ENCODE results near the gene GMPPA. TPM values are rescaled to one million over a fixed set of nuclear protein-coding genes. Genes with fewer than 3 reads are reported as not detected.

GMPPA gene
- total RNA-seq, 4 donors from 2014 or later, result 22.6 to 37.8 (median 29.4) TPM

GRCh38 chr2:219469186-219469724 is 29.4 kb upstream of the GMPPA start:
- ATAC-seq (ENCODE audit: low FRiP score) (no peak), DNase-seq (ENCODE audit: low spot score) (no peak)
- TF ChIP-seq CTCF (IDR thresholded peaks at IDR 0.05), result no peak

GRCh38 chr2:219470429-219470828 is 28.3 kb upstream of the GMPPA start:
- TF ChIP-seq CTCF (IDR thresholded peaks at IDR 0.05), result no peak
- ATAC-seq (ENCODE audit: low FRiP score) (no peak), DNase-seq (ENCODE audit: low spot score) (no peak)

GRCh38 chr2:219471476-219472371 is 27.0 kb upstream of the GMPPA start:
- ATAC-seq (ENCODE audit: low FRiP score) (no peak), DNase-seq (ENCODE audit: low spot score) (no peak)
- TF ChIP-seq CTCF (IDR thresholded peaks at IDR 0.05), result no peak

GRCh38 chr2:219472629-219473187 is 26.0 kb upstream of the GMPPA start:
- no peak for DNase-seq (ENCODE audit: low spot score)
- no peak for ATAC-seq (ENCODE audit: low FRiP score)
- TF ChIP-seq CTCF (IDR thresholded peaks at IDR 0.05), result no peak

GRCh38 chr2:219473511-219473910 is 25.2 kb upstream of the GMPPA start:
- ATAC-seq (ENCODE audit: low FRiP score), result no peak
- DNase-seq (ENCODE audit: low spot score), result no peak
- TF ChIP-seq CTCF (IDR thresholded peaks at IDR 0.05), result no peak

GRCh38 chr2:219474285-219475060 is 24.2 kb upstream of the GMPPA start:
- TF ChIP-seq CTCF (IDR thresholded peaks at IDR 0.05), result no peak
- ATAC-seq (ENCODE audit: low FRiP score) (no peak), DNase-seq (ENCODE audit: low spot score) (no peak)

All from omental fat pad (tissue), 4 donors.